WTC11 (cell line): ENCODE results near the gene THBS2. TPM values are rescaled to one million over a fixed set of nuclear protein-coding genes. Genes with fewer than 3 reads are reported as not detected.

ENCODE experiments used
- ATAC-seq: fragments of 200-7000 bp; cut with Tn5 transposase; 2 replicates; pipeline ENCODE4 v1.10.0; 2021; ENCODE audit warnings: mild to moderate bottlenecking, moderate library complexity
- CTCF ChIA-PET: fragments of 300-600 bp; sonication (Branson Sonifier 250); formaldehyde crosslinking; loops from one replicate; lab custom pipeline; 2021; ENCODE audit warnings: antibody characterized with exemption; lab: Charles Lee
- POLR2A ChIA-PET: fragments of 350-600 bp; sonication (Branson Sonifier 250); formaldehyde crosslinking; loops from one replicate; lab custom pipeline; 2021; ENCODE audit warnings: antibody characterized with exemption; lab: Charles Lee
- DNase-seq: peaks from one replicate; pipeline ENCODE4 v3.0.0; 2021; ENCODE audit warnings: low spot score
- H3K27ac Mint-ChIP-seq: 2 replicates; pipeline ENCODE4 v1.8.0; 2021; ENCODE audit warnings: mixed read lengths
- H3K27me3 Mint-ChIP-seq: 2 replicates; pipeline ENCODE4 v1.8.0; 2021; ENCODE audit warnings: low read depth, mild to moderate bottlenecking, moderate library complexity, mixed read lengths
- H3K36me3 Mint-ChIP-seq: 2 replicates; pipeline ENCODE4 v1.8.0; 2021; ENCODE audit warnings: mixed read lengths
- H3K4me1 Mint-ChIP-seq: 2 replicates; pipeline ENCODE4 v1.8.0; 2022; ENCODE audit warnings: mixed read lengths
- H3K4me3 Mint-ChIP-seq: 2 replicates; pipeline ENCODE4 v1.8.0; 2021; ENCODE audit warnings: mild to moderate bottlenecking, moderate library complexity, mixed read lengths
- H3K9me3 Mint-ChIP-seq: 2 replicates; pipeline ENCODE4 v1.8.0; 2021; ENCODE audit warnings: mixed read lengths
- ATF1 ChIP-seq: sonication (generic); formaldehyde crosslinking; IDR thresholded peaks from 2 replicates; pipeline ENCODE4 v1.8.1; 2023; ENCODE audit warnings: mild to moderate bottlenecking, moderate library complexity, missing genetic modification reagents
- EMX1 ChIP-seq: fragments of 250-450 bp; sonication (Bioruptor Pico); IDR thresholded peaks from 2 replicates; pipeline ENCODE4 v1.8.0; 2021; ENCODE audit warnings: mild to moderate bottlenecking
- MXD4 ChIP-seq: fragments of 250-450 bp; sonication (Bioruptor Pico); IDR thresholded peaks from 2 replicates; pipeline ENCODE4 v1.8.0; 2021; ENCODE audit warnings: mild to moderate bottlenecking, moderate library complexity, borderline replicate concordance
- MYBL2 ChIP-seq: sonication (generic); formaldehyde crosslinking; IDR thresholded peaks from 2 replicates; pipeline ENCODE4 v1.8.1; 2023; ENCODE audit warnings: mild to moderate bottlenecking, moderate library complexity, missing genetic modification reagents
- RORB ChIP-seq: fragments of 250-450 bp; sonication (Bioruptor Pico); IDR thresholded peaks from 2 replicates; pipeline ENCODE4 v1.9.0; 2021; ENCODE audit warnings: mild to moderate bottlenecking
- SMAD3 ChIP-seq: sonication (generic); formaldehyde crosslinking; IDR thresholded peaks from 2 replicates; pipeline ENCODE4 v1.8.0; 2022; ENCODE audit warnings: missing genetic modification reagents, mild to moderate bottlenecking, borderline replicate concordance
- SP1 ChIP-seq: sonication (generic); formaldehyde crosslinking; conservative IDR thresholded peaks from 2 replicates; pipeline ENCODE4 v1.8.1; 2022; ENCODE audit warnings: missing genetic modification reagents
- TCF7 ChIP-seq: sonication (generic); formaldehyde crosslinking; IDR thresholded peaks from 2 replicates; pipeline ENCODE4 v1.8.0; 2022; ENCODE audit warnings: mild to moderate bottlenecking, low read depth, missing genetic modification reagents, moderate library complexity
- ZNF219 ChIP-seq: sonication (generic); formaldehyde crosslinking; IDR thresholded peaks from 2 replicates; pipeline ENCODE4 v1.8.0; 2023; ENCODE audit warnings: missing genetic modification reagents, mild to moderate bottlenecking, borderline replicate concordance
- ZNF416 ChIP-seq: fragments of 250-450 bp; sonication (Bioruptor Pico); IDR thresholded peaks from 2 replicates; pipeline ENCODE4 v1.9.0; 2021; ENCODE audit warnings: mild to moderate bottlenecking, inconsistent platforms
- ZNF423 ChIP-seq: fragments of 250-450 bp; sonication (Bioruptor Pico); IDR thresholded peaks from 2 replicates; pipeline ENCODE4 v2.1.2; 2022; ENCODE audit warnings: mild to moderate bottlenecking, moderate library complexity
- total RNA-seq: library from RNA; stranded (reverse); gene quantifications from 3 replicates; pipeline ENCODE4 v1.2.3, GENCODE V29; 2021
- TF ChIP-seq, protein P1 (sequence below): sonication (generic); formaldehyde crosslinking; IDR thresholded peaks from 2 replicates; pipeline ENCODE4 v1.8.0; 2023; ENCODE audit warnings: missing genetic modification reagents
- TF ChIP-seq, protein P2 (sequence below): sonication (generic); formaldehyde crosslinking; IDR thresholded peaks from 2 replicates; pipeline ENCODE4 v1.8.0; 2022; ENCODE audit warnings: mild to moderate bottlenecking, missing genetic modification reagents
- TF ChIP-seq, protein P3 (sequence below): sonication (generic); formaldehyde crosslinking; IDR thresholded peaks from 2 replicates; pipeline ENCODE4 v1.8.1; 2023; ENCODE audit warnings: mild to moderate bottlenecking, missing genetic modification reagents
- TF ChIP-seq, protein P4 (sequence below): sonication (generic); formaldehyde crosslinking; IDR thresholded peaks from 2 replicates; pipeline ENCODE4 v1.8.0; 2022; ENCODE audit warnings: mild to moderate bottlenecking, missing genetic modification reagents
- TF ChIP-seq, protein P5 (sequence below): sonication (generic); formaldehyde crosslinking; IDR thresholded peaks from 2 replicates; pipeline ENCODE4 v1.8.1; 2023; ENCODE audit warnings: mild to moderate bottlenecking, missing genetic modification reagents, moderate library complexity
- TF ChIP-seq, protein P6 (sequence below): sonication (generic); formaldehyde crosslinking; conservative IDR thresholded peaks from 2 replicates; pipeline ENCODE4 v1.8.1; 2022; ENCODE audit warnings: mild to moderate bottlenecking, missing genetic modification reagents

The THBS2 gene
- total RNA-seq, 1 experiment from 2014 or later: 40.3 TPM

DNA sequence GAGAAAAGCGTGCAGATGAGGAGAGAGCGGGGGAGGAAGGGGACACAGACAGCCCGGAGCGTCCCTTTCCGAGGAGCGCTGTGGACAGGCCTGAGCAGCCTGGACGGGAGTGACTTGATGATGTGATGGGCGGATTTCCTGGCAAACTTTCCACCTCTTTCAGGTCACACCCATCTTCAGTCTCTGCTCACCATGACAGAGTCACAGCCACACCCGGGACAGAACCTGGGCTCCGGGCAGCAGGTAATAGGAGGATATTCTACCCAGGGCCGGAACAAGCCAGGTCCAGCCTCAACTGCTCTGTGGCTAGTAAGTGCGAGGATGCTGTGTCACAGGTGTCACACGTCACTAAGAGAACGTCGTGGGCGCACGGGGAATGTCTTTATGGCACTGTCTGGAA lies 84.3 kb downstream of the THBS2 start (continued):
- TF ChIP-seq, protein P1, sequence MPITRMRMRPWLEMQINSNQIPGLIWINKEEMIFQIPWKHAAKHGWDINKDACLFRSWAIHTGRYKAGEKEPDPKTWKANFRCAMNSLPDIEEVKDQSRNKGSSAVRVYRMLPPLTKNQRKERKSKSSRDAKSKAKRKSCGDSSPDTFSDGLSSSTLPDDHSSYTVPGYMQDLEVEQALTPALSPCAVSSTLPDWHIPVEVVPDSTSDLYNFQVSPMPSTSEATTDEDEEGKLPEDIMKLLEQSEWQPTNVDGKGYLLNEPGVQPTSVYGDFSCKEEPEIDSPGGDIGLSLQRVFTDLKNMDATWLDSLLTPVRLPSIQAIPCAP (CRISPR knock-in tag): no peak
- TF ChIP-seq ZNF423 (CRISPR knock-in tag): no peak
- no peak for TF ChIP-seq RORB (CRISPR knock-in tag)
- no peak for TF ChIP-seq MXD4 (CRISPR knock-in tag)
- no peak for TF ChIP-seq ATF1 (CRISPR knock-in tag)
- TF ChIP-seq ZNF416 (CRISPR knock-in tag): no peak
- no peak for TF ChIP-seq SP1 (CRISPR knock-in tag)

DNA sequence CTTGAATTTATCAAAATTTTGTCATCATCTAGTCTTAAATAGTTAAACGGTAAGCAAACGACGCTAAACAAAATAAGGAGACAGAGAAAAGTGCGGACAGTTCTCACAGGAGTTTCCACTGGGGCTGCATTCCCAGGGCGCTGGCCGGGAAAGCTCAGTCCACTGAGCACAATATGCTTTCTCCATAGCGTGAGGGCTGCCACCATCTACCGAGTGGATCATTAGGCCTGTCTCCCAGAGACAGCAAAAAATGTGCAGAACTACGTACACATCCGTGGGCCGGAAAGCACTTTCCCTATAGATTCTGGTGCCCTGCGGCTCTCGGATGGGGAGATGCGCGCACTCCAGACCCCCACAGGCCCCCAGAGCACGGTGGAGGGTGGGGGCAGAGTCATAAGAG lies 84.9 kb downstream of the THBS2 start:
- POLR2A ChIA-PET: no interaction called here

DNA sequence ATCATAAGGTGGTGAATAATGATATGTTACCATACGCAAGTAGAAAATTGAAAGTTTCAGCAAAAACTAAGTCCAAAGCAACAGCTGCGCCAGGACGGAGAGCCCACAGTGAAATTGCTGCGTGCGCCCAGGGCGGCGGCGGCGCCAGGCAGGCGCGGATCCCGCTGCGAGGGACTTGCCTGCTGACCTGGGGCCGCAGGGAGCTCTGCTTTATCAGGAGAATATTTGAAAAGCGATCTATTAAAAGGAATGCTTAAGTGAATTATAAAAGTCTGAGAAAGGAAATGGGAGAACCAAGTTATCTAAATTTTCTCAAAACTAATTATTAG lies 85.4 kb downstream of the THBS2 start:
- CTCF ChIA-PET: no interaction called here
- H3K36me3 Mint-ChIP-seq: no peaks in the 10 kb centered on the region
- DNase-seq (no peak), ATAC-seq (no peak)
- no peaks in the 10 kb centered on the region for H3K4me1 Mint-ChIP-seq
- no peak overlapping the region for H3K4me3 Mint-ChIP-seq
- TF ChIP-seq TCF7: no peak
- TF ChIP-seq, protein P2, sequence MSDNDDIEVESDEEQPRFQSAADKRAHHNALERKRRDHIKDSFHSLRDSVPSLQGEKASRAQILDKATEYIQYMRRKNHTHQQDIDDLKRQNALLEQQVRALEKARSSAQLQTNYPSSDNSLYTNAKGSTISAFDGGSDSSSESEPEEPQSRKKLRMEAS (CRISPR knock-in tag): no peak
- no peak for TF ChIP-seq SMAD3 (CRISPR knock-in tag)
- H3K27ac Mint-ChIP-seq: no peak overlapping the region
- POLR2A ChIA-PET: no interaction called here
- H3K9me3 Mint-ChIP-seq: no peaks in the 10 kb centered on the region
- no peaks in the 10 kb centered on the region for H3K27me3 Mint-ChIP-seq

More for the DNA sequence above, 84.9 kb downstream of the THBS2 start:
- CTCF ChIA-PET: no interaction called here
- TF ChIP-seq MYBL2 (CRISPR knock-in tag): no peak
- TF ChIP-seq, protein P3, sequence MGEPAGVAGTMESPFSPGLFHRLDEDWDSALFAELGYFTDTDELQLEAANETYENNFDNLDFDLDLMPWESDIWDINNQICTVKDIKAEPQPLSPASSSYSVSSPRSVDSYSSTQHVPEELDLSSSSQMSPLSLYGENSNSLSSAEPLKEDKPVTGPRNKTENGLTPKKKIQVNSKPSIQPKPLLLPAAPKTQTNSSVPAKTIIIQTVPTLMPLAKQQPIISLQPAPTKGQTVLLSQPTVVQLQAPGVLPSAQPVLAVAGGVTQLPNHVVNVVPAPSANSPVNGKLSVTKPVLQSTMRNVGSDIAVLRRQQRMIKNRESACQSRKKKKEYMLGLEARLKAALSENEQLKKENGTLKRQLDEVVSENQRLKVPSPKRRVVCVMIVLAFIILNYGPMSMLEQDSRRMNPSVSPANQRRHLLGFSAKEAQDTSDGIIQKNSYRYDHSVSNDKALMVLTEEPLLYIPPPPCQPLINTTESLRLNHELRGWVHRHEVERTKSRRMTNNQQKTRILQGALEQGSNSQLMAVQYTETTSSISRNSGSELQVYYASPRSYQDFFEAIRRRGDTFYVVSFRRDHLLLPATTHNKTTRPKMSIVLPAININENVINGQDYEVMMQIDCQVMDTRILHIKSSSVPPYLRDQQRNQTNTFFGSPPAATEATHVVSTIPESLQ: no peak
- TF ChIP-seq, protein P4, sequence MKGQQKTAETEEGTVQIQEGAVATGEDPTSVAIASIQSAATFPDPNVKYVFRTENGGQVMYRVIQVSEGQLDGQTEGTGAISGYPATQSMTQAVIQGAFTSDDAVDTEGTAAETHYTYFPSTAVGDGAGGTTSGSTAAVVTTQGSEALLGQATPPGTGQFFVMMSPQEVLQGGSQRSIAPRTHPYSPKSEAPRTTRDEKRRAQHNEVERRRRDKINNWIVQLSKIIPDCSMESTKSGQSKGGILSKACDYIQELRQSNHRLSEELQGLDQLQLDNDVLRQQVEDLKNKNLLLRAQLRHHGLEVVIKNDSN (CRISPR knock-in tag): no peak
- no peak for TF ChIP-seq SMAD3 (CRISPR knock-in tag)
- TF ChIP-seq SP1 (CRISPR knock-in tag): no peak
- TF ChIP-seq, protein P5, sequence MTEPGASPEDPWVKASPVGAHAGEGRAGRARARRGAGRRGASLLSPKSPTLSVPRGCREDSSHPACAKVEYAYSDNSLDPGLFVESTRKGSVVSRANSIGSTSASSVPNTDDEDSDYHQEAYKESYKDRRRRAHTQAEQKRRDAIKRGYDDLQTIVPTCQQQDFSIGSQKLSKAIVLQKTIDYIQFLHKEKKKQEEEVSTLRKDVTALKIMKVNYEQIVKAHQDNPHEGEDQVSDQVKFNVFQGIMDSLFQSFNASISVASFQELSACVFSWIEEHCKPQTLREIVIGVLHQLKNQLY (CRISPR knock-in tag): no peak
- TF ChIP-seq, protein P2 (CRISPR knock-in tag): no peak
- TF ChIP-seq, protein P6, sequence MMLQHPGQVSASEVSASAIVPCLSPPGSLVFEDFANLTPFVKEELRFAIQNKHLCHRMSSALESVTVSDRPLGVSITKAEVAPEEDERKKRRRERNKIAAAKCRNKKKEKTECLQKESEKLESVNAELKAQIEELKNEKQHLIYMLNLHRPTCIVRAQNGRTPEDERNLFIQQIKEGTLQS (CRISPR knock-in tag): no peak
- TF ChIP-seq ZNF423 (CRISPR knock-in tag): no peak
- TF ChIP-seq MXD4 (CRISPR knock-in tag): no peak
- no peak for TF ChIP-seq EMX1
- no peak for TF ChIP-seq ZNF219 (CRISPR knock-in tag)
- ATAC-seq (no peak), DNase-seq (no peak)
- no peaks in the 10 kb centered on the region for H3K9me3 Mint-ChIP-seq
- H3K4me1 Mint-ChIP-seq: no peaks in the 10 kb centered on the region
- H3K27me3 Mint-ChIP-seq: no peaks in the 10 kb centered on the region
- no peak overlapping the region for H3K4me3 Mint-ChIP-seq
- no peaks in the 10 kb centered on the region for H3K36me3 Mint-ChIP-seq
- no peak overlapping the region for H3K27ac Mint-ChIP-seq
